Activated CD4-positive, alpha-beta T cell treated with anti-CD3 and anti-CD28 coated beads, Interleukin-2, amount 50 U/mL, for 48 hours (primary cell): ENCODE measurements around the gene KCNQ4.

Experiments
- DNase-seq, 2 experiments: peaks; one replicate each; pipeline ENCODE4 v3.0.0-alpha.2; 2020

KCNQ4 gene

DNA sequence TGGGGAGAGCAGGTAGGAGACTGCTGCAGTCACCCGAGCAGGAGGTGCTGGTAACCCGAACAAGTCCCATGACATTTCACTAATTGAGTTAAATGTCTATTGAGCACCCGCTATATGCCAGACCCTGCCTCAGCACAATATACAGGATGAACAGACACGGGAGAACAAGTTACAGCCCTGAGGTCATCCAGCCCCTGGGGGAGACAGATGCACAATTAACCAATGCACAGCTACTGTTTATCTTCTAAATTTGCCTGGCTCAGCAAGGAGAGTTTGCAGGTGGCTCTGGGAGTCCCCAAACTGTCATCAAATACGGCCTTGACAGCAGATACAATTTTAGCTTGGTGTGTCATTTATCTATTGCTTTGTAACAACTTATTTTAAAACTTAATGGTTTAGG, 60.5 kb downstream of the KCNQ4 start:
- no peak for DNase-seq

DNA sequence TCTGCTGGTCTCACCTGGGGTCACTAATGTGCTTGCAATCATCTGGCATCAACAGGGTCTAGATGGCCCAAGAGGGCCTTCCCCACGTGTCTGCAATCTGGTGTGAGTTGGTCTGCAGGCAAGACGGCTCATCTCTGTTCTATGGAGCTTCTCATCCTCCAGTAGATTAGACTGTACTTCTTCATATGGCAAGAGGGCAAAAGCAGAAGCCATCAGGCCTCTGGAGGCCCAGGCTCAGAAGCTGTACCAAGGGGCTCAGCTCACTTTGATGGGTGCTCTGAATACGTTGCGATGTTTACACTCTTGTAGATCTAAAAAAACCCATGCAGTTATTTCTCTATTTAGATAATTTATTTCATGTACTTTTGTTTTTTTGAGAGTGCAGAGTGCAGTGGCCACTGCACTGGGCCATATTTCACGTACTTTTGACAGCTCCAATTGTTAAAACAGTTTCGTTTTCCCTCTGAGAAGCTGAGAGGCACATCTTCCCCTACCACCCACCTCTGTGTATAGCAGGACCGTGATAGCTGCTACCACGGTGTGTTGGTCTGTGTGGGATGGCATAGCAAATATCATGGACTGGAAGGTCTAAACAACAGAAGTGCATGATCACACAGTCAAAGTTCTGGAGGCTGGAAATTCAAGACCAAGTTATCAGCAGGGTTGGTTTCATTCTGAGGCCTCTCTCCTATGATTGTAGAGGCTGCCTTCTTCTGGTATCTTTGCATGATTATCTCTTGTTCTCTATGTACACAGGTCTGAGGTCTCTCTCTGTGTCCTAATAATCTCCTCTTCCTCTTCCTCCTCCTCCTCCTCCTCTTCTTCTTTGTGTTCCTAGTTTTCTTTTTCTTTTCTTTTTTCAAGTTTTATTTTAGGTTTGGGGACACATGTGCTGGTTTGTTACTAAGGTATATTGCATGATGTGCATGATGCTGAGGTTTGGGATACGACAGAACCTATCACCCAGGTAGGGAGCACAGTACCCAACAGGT, 61.6 kb downstream of the KCNQ4 start:
- no peak for DNase-seq

DNA sequence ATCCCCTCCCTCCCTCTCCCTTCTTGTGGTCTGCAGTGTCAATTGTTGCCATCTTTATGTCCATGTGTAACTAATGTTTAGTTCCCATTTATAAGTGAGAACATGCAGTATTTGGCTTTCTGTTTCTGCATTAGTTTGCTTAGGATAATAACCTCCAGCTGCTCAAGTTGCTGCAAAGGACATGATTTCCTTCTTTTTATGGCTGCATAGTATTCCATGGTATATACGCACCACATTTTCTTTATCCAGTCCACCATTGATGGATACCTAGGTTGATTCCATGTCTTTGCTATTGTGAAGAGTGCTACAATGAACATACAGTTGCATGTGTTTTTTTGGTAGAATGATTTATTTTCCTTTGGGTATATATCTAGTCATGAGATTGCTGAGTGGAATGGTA, 62.3 kb downstream of the KCNQ4 start:
- DNase-seq: no peak

DNA sequence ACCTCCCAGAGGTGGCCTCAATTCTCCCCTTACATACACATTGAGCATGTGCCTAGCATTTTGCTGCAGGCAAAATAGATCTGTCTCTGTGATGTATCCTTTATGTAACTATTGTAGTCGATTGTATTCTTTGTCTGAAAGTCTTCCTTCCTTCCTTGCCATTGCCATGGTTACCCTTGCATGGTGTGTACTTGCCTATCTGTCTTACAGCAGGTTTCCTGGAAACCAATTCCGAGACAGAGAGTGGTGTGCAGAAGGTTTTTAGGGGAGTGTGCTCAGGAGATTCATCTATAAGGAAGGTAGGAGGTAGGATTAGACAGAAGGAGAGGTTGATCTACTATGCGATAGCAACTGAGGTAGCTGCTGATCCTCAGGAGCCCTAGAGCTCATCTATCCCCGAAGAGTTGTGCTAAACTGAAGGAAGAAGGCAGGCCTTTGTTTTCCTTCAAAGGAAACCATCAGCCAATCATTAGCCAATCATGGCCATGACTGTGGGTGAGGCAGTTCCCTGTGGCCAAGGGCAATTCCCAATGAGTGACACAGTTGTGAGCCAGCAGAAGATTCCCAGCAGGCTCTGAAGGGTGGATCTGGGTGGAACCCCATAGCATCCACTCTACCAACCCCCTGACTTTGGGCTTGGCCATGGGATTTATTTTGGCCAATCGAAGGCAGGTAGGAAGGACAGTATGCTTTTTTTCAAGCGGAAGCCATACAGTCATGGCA, 63.6 kb downstream of the KCNQ4 start:
- DNase-seq: no peak

DNA sequence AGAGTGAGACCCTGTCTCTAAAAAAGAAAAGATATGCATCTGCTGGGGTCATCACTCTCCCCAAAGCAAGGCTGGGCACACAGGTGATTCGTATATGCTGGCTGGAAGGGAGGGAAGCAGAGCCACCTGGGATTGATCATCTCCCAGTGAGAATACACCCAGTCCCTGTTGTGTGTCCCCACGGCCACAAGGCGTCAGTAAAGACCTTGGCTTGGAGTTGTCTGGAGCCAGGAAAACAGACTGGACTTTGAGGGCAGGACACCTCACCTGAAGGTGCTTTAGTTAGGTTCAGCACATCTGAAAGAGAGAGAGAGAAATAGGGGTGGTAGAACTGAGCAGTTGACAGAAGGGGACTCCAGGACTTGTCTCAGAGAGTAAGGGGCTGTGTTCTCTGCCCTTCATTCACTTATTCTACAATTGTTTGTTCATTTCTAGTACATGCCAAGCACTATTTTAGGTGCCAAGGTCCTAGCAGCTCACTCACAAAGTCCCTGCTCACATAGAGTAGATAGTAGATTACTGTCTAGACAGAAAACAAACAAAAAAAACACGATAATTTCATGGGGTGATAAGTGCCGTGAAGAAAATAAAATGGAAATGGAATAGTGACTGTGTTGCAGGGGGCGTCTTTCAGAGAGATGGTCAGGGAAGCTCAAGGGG, 65.1 kb downstream of the KCNQ4 start:
- peak; percentile 20 to 30 for DNase-seq

DNA sequence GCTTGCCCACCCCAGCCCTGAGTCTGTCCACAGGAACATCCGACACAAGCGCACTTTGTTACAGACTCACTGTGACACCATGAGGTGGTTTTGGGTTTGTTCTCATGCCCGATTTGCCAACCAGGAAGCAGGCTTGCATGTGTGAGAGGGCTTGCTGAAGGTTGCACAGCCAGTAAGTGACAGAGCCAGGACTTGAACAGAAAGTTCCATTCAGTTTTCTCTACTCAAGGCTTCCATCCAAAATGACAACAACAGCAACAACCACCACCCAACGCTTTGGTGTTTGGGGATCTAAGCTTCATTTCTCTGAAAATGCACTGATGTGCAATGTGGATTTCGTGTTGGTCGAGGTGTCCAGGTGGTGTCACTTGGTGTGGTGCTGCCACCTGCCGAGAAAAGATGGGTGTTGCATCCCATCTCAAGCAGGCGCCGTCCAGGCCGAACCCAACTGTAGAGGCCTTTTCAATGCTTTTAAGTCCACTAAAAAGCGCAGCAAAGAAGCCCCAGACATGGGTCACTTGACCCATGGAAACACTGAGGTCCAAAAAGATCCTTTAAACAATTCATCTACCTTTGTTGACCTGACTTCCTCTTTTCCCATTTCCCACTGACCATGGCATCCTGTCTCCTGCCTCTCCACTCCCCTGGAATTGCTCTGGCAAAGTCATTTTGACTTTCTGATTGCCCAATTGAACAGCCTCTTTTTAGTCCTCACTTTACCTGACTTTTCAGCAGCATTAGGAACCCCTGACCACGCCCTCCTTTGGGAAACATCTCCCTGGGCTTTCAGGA, 66.4 kb downstream of the KCNQ4 start:
- DNase-seq: peak; percentile 80 to 82

DNA sequence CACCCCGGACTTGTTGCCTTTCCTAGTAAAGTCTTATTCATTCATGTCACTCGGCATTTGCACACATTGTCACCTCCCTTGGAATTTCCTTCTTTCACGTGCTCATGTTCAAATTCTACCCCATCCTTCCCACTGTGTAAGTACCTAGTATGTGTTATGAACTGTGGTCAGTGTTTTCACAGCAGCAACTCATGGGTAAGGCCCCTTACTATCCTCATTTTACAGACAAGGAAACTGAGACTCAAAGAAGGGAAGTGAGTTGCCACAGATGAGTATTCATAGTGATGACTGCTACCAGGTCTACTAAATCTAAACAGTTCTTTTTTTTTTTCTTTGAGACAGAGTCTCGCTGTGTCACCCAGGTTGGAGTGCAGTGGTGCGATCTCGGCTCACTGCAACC, 68.1 kb downstream of the KCNQ4 start:
- no peak for DNase-seq

DNA sequence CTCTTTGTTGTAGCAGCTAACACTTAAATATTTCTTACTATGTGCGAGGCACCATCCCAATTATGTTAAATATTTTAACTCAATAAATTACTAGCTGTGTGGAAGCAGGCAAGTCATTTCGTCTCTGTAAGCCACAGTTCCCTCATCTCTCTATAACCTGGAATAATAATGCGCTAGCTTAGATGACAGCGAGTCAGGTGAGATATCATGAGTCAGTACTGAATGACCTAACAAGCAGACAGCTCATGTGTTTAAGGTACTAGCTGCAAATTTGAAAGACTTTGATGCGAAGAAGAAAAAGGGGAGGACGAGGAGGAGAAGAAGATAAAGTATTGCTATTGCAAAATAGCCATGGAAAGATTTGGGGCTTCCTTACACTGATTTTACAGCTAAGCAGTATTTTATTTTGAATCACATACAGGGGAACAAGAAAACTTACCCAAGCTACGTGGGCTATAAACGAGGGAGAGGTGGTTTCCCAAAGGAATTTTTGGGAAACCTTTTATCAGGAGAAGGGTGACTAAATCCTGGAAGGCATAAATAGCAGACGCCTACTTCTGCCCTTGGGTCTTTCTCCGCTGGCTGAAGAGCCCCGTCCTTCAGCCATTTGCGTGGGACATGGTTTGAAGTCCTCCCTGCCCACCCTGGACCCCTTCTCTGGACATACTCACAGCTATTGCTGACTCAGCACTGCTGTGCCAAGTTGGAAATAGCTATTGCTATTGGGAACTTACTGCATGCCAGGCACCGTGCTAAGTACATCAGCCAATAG, 69.7 kb downstream of the KCNQ4 start:
- no peak for DNase-seq

DNA sequence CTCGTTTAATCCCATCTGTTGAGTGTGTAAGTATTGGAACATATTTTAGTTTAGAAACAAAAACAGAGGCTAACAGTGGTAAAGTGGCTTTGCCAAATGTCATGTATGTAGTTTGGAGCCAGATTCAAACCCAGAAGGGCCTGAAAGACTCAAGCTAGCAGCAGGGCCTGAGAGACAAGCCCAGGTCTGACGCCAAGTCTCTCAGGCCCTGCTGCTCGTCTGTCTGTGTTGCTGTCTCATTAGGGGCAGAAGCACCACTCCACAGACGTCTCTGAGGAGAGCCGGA, 70.2 kb downstream of the KCNQ4 start:
- DNase-seq: no peak

DNA sequence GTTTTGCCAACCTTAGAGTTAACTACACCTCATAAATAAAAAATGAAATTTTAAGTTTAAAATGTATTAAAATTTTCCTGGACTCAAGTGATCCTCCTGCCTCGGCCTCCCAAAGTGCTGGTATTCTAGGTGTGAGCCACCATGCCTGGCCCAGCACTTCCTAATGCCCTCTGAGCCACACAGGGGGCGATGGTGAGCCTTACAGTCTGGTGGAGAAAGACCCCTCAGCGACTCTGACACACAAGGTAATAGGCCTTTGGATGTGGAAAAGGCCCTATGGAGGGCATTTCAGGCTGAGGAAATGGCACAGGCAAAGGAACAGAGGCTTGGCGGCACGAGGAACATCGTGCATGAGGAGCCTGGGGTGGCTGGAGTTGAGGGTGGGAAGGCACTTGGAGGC, 71.9 kb downstream of the KCNQ4 start:
- no peak for DNase-seq

DNA sequence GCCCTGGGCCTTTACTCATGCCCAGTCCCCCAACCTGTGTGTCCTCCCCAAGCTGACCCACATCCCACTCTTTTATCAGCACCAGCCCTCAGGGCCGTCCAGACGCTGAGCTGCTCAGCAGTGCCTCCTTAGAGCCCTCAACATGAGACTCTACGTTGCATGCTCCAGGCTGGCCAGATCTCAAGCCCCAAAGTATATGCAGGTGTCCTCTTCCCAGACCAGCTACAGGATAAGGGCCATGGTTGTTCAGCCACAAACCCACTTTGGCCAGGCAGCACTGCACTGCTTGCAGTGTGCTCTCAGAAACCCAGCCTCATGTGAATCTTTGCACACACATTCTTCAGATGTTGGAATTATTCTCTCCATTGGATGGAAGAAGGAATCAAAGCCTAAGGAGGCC, 72.5 kb downstream of the KCNQ4 start:
- no peak for DNase-seq

DNA sequence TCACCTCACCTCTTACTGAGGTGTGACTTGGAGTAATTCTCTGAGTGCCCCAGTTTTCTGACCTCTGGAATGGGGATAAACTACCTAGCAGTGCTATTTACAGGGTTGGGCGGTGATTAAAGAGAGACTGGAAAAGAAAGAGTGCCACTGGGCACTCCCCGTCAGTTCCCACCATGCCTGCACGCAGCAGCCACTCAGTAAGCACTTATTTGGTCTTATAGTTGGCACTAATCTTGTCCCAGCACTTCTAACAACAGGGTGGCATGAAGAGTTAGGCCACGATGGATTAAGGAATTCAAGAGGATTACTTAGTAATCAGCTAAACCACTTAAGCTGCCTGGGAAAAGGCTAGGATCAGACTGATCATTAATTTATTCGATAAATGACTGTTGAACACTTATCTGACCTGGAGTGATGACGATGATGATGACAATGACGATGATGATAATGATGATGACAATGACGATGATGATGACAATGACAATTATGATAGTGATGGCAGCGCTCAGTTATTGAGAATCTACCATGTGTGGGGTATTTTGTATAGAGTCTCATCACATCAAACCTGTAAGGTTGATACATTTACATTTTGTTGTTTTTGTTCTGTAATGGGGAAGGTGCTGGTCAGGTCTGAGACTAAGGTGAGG, 73.2 kb downstream of the KCNQ4 start:
- no peak for DNase-seq

DNA sequence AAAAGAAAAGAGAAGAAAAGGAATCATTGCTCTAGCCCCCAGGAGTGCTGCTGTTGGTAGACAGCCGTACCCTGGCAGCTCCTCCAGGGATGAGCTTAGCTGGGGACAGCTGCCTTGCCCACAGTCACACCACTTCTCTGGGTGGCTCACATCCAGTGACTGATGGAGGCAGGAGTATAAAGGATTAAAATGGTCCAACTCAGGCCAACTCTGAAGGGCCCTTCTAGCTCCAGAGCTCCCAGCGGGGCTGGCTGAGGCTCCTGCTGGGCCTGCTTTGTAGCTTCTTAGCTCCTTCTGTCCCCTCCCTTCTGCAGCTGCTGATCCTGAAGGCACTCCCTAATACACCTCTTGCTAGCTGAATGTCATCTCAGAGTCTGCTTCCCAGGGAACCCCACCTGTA, 74.2 kb downstream of the KCNQ4 start:
- no peak for DNase-seq

DNA sequence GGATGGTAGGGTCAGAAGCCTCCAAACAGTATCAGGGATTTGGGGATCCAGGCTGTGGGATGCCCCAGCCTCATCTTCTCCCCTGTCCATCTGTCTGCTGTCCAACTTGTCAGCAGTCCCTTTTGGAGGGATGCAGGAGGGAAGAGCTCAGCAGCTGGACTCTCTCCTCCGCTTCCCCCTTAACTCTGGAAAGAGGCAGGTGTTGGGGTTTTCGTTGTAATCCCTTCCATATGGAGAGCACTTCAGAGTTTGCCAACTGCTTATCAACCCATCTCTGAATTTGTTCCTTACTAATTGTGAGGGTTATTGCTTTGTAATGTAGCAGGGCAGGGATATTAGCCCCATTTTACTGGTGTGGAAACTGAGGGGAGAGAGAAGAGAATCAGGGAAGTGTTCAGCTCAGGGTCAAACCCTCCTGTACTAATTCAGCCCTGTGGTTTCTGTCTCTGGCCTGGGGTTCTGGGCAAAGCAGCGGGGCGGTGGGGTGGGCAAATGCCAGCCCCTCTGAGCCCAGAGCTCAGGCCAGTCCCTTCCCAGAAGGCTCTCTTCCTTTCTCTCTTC, 75.3 kb downstream of the KCNQ4 start:
- no peak for DNase-seq

DNA sequence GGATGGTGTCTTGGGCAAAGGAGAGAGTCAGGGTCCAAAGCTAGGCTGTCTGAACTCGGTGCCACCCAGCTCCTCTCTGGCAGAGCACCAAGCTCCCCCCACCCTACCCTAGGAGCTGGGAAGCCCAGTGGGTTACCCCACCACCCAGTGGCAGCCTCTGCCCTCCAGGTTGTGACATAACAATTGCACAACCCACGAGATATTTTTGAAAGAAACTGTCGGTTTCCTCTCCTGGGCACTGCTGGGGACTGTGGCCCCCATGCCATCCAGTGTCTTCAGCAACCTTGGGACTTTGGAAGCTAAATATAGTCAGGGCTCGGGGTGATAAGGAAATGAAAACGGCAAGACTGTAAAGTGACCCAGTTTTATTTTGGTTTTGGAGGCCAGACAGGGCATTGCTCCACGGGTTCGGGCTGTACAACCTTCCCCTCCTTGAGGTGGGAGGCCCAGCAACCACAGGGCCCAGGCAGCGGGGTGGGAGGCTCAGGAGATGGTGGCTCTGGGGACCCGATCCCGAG, 77.2 kb downstream of the KCNQ4 start:
- DNase-seq: no peak

DNA sequence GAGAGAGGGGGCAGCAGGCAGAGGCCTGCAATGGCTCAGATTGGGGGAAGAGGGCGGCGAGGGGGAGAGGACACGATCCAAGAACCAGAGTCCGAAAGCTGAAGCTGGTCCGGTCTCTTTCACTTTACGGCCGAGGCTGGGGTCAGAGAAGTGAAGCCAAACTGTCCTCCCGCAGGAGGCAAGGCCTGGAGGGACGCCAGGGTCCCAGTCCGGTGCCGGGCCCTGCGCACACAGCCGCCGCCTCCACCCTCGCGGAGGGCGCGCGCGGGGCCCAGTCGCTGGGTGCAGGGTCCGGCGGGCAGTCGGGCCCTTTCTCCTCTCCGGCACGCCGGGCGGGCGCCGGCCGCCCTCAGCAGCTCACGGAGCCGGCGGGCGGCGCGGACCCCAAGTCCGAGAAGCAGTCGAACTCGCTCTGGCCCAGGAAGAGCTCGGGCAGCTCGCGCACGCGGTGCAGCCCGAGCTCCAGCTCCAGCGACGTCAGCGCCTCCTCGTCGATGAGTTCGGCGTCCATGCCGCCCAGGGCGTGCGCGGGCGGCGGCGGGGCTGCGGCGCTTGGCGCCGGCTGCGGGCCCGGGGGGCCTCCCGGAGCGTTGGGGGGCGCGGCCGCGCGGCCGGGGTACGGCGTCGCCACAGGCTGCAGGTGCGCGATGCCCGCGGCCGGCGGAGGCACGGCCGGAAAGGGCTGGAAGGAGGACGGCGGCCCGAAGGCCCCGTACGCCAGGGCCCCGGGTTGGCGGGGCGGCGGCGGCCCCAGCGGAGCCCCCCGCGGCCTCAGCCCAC, 77.8 kb downstream of the KCNQ4 start:
- peak; percentile 27 to 30 for DNase-seq

DNA sequence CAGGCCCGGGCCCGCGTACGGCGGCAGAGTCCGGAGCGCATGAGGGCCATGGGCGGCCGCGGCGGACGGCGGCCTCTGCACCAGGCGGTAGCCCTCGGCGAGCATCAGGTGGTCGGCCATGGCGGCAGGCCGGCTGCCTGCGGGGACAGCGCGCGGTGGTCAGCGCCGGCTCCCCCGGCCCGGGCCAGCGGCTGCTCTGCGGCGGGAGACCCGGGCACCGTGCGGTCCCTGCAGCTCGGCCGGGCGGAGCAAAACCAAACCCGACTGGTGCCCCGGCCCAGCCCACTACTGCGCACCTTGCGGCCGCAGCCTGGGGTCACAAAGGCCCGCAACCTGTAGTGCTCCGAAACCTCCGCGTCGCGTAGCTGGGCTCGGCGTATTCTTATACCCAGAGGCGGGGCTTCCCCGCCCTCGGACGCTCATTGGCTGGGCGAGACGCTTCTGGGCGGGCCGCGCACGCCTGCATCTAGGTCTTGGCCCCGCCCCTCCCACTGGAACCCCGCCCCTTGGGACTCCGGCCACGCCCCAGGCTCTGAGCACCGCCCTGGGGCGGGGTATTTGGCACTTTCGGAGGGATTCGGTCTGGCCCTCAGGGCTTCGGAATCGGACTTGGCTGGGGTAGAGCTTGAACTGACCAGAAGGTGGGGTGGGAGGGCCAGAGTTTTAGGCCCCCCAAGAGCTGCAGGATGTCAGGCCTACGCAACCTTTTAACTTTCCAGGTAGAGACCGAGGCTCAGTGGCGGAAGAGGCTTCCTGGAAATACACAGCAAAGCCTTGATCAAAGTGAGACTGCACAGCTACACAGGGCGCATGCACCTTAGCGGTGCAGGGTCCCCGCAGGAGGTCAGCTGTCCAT, 78.6 kb downstream of the KCNQ4 start, which contains the start of gene CITED4:
CITED4 (minus strand) TSS at position 356 of the 856 bp plus-strand sequence; CDS start at position 120, 236 bp downstream.
- DNase-seq: peak; percentile 96 to 97

DNA sequence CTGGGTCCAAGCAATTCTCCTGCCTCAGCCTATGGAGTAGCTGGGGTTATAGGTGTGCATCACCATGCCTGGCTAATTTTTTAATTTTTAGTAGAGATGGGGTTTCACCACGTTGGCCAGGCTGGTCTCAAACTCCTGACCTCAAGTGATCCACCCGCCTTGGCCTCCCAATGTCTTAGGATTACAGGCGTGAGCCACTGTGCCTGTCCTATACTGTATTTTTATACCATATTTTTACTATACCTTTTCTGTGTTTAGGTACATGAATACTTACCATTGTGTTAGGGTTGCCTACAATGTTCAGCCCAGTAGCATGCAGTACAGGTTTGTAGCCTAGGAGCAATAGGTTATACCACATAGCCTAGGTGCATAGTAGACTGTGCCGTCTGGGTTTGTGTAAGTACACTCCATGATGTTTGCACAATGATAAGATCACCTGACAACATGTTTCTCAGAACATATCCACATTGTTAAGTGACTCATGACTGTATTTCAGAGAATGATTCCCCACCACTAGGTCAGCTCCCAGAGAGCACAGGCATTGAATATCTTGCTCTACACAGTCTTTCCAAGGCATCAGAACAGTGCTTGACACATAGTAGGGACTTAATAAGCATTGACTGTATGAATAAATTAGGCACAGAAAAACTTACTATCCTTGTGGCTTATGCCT, 84.6 kb downstream of the KCNQ4 start:
- DNase-seq: no peak
